Gastroesophageal sphincter (tissue), 4 donors: ENCODE measurements around the gene CD247. TPM values are rescaled to one million over a fixed set of nuclear protein-coding genes. Genes with fewer than 3 reads are reported as not detected.

ENCODE experiments used
- ATAC-seq: fragments of 150-250 bp; one replicate; pipeline ENCODE4 v1.9.1; 2016; ENCODE audit warnings: mild to moderate bottlenecking, moderate library complexity
- H3K27ac ChIP-seq, 4 donors: fragments of 200-600 bp; sonication (generic) in 3 of 4; 1 replicate in 3 of 4; 2 replicates in 1 of 4; pipeline ENCODE4 v1.5.1; 2016 to 2019
- H3K27me3 ChIP-seq: fragments of 200-600 bp; sonication (generic); one replicate; pipeline ENCODE4 v1.5.1; 2019
- H3K36me3 ChIP-seq, 2 donors: fragments of 200-600 bp; sonication (generic); one replicate each; pipeline ENCODE4 v1.5.1; 2019; ENCODE audit warnings: control low read depth in 1 of 2
- H3K4me1 ChIP-seq, 3 donors: fragments of 200-600 bp; sonication (generic); 1 replicate in 2 of 3; 2 replicates in 1 of 3; pipeline ENCODE4 v1.5.1; 2016 to 2019; ENCODE audit warnings: control low read depth in 2 of 3
- H3K4me3 ChIP-seq, 2 donors: fragments of 200-600 bp; sonication (generic); one replicate each; pipeline ENCODE4 v1.5.1; 2019; ENCODE audit warnings: mild to moderate bottlenecking in 1 of 2, moderate library complexity in 1 of 2
- H3K9me3 ChIP-seq, 3 donors: fragments of 200-600 bp; sonication (generic); one replicate each; pipeline ENCODE4 v1.5.1; 2017 to 2019; ENCODE audit warnings: control low read depth in 2 of 3
- EP300 ChIP-seq: sonication (generic); formaldehyde crosslinking; IDR thresholded peaks from one replicate; pipeline ENCODE4 v1.6.1; 2017; ENCODE audit warnings: antibody characterized with exemption, mild to moderate bottlenecking
- POLR2A ChIP-seq, 2 donors: fragments of 450-650 bp; IDR thresholded peaks; one replicate each; pipeline ENCODE4 v1.6.1; 2017; ENCODE audit warnings: antibody characterized with exemption in 2 of 2, mild to moderate bottlenecking in 2 of 2, moderate library complexity in 1 of 2
- POLR2AphosphoS5 ChIP-seq: sonication (generic); formaldehyde crosslinking; IDR thresholded peaks from one replicate; pipeline ENCODE4 v1.6.1; 2017; ENCODE audit warnings: antibody characterized with exemption
- WGBS, 2 donors: methylation state at CpG; one replicate each; pipeline ENCODE4 v1.1.5; 2018; ENCODE audit warnings: low coverage in 1 of 2; 5-methylcytosine and 5-hydroxymethylcytosine counted together
- total RNA-seq, 4 donors: library from RNA; depleted of rRNA; stranded (reverse); fragments of >200 nt; gene quantifications; one replicate each; pipeline ENCODE4 v1.1.0, GENCODE V29; 2016
- TF ChIP-seq, protein P1 (sequence below), 4 experiments: fragments of 200-600 bp in 2 of 4; fragments of 450-650 bp in 2 of 4; sonication (generic) in 1 of 4; IDR thresholded peaks; one replicate each; pipeline ENCODE4 v1.5.1; 2017 to 2019; ENCODE audit warnings: antibody characterized with exemption in 4 of 4, mild to moderate bottlenecking in 2 of 4, moderate library complexity in 2 of 4

Gene CD247
- total RNA-seq, 4 donors from 2014 or later = 0.31 to 1.3 (median 0.45) TPM; not detected in 1

DNA sequence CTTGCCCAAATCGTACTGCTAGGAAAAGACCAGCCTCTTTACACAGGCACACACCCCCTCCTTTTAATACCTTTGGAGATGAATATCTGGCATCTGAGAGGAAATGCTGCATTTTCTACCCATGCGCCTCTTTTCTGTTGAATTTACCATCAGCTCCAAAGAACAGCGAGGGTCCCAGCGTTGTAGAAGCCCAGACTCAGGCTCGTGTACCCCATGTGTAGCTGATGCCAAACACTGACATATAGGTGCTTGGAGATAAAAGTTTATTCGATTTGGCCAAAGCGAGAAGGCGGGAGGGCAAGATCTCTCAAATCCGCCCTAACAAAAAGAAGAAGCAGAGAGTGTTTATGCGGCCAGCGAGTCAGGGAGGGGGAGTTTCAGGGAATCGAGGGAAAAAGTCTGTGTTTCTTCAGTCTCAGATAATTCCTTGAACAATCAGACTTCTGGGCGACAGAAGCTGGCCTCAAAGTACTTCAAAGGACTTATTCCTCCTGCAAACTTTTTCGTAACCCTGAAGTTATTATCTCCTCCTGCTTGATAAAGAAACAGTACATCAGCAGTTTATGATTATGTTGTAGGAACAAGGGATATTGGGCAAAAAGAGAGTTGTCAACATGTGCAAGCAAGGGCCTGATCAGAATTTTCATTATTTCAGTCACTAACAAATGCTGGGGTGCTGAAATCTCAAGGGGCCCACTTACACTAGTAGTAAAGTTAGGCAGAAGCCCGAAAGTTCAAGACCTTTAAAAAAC lies 35.9 kb upstream of the CD247 start:
- H3K9me3 ChIP-seq = no peaks in the 10 kb centered on the region
- TF ChIP-seq EP300 (no peak), POLR2AphosphoS5 (no peak), POLR2A (IDR thresholded peaks at IDR 0.05) (no peak)
- TF ChIP-seq, protein P1, sequence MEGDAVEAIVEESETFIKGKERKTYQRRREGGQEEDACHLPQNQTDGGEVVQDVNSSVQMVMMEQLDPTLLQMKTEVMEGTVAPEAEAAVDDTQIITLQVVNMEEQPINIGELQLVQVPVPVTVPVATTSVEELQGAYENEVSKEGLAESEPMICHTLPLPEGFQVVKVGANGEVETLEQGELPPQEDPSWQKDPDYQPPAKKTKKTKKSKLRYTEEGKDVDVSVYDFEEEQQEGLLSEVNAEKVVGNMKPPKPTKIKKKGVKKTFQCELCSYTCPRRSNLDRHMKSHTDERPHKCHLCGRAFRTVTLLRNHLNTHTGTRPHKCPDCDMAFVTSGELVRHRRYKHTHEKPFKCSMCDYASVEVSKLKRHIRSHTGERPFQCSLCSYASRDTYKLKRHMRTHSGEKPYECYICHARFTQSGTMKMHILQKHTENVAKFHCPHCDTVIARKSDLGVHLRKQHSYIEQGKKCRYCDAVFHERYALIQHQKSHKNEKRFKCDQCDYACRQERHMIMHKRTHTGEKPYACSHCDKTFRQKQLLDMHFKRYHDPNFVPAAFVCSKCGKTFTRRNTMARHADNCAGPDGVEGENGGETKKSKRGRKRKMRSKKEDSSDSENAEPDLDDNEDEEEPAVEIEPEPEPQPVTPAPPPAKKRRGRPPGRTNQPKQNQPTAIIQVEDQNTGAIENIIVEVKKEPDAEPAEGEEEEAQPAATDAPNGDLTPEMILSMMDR (IDR thresholded peaks at IDR 0.05) = no peak
- H3K36me3 ChIP-seq = no peaks in the 10 kb centered on the region
- H3K4me3 ChIP-seq = peak overlapping the region; percentile 54 to 91
- 7 to 9% methylated on average over 14 to 15 of the region's 15 CpGs for WGBS, 2 donors
- peaks cover 0 to 61% (median 0%) of the 10 kb centered on the region in 3 donors for H3K4me1 ChIP-seq
- no peak for ATAC-seq
- peak overlapping the region; percentile 57 to 94 (median 90) for H3K27ac ChIP-seq
- H3K27me3 ChIP-seq = no peaks in the 10 kb centered on the region

DNA sequence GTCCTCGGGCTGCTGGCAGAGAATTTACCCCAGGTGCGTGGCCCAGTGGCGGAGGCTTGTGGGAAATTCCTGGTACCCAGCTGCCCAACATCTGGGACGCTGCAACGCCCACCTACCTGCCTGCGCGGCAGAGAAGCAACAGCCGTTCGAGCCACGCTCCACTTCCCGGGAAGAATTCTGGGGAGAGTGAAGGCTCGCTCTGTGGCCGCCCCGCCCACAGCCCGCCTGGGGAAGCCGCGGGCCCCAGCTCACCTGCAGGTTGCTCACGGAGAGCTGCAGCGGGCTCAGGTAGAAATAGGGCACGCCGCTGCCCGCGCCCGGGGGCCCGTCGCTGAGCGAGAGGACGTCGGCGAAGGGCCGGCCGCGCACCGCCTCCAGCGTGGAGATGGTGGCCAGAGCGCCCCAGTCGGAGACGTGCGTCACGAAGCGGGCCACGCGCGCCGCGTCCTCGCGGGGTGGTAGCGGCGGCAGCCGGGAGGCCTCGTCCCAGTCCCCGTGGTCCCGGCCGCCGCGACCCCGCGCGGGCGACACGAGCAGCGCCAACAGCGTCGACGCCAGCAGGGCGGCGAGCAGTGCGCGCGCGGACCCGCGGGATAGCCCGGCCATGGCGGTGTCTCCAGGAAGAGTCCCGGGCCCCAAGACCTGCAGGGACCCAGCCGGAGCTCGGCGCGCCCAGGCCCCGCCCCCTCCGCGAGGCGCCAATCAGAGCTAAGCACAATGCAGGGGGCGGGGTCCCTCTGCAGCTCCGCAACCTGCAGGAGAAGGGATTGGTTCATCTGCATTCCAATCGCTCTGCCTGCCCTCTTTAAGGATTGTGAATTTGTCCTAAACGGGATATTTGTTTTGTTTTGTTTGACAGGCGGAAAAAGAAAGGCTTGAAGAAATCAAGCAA lies 35.1 kb upstream of the CD247 start, which contains the start of gene CREG1:
TSS of gene CREG1 (minus strand) at position 627 of the 892 bp plus-strand sequence.
- H3K27ac ChIP-seq = peak within 1 kb of the TSS; percentile 57 to 94 (median 90)
- peak; percentile 99 for ATAC-seq
- peaks cover 0 to 70% (median 0%) of the 10 kb centered on the region in 3 donors for H3K4me1 ChIP-seq
- peak within 1 kb of the TSS; percentile 54 to 91 for H3K4me3 ChIP-seq
- no peaks in the 10 kb centered on the region for H3K9me3 ChIP-seq
- no peaks in the 10 kb centered on the region for H3K27me3 ChIP-seq
- TF ChIP-seq, protein P1 (IDR thresholded peaks at IDR 0.05) = peak in 1 of 4 experiments; percentile 19
- no peak for TF ChIP-seq EP300
- peak; percentile 90 to 94 for TF ChIP-seq POLR2A (IDR thresholded peaks at IDR 0.05)
- TF ChIP-seq POLR2AphosphoS5 = peak; percentile 79
- H3K36me3 ChIP-seq = no peaks in the 10 kb centered on the region
- 0 to 3% methylated on average over 7 to 8 of the region's 90 CpGs for WGBS, 2 donors

DNA sequence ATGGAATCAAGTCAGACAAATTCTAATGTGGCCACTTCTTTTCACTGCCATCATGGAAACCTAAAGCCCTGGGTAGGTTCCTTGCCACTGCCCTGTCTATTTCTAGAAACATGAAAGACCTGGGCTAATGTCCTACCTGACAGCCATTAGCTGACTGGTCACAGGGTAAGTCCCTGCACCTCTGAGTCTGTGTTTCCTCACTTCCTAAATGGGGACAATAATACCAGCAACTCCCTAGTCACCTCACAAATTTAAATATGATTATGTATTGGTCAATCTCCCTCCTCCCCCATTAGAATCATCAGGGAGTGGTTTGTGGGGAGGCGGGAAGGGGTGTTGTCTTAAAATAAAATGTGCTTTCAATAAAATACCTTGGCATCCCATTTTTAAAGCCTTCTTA lies 33.0 kb upstream of the CD247 start:
- Histone ChIP-seq H3K27ac (no peak overlapping the region), H3K9me3 (no peaks in the 10 kb centered on the region), H3K4me1 (peaks cover 0 to 78% (median 0%) of the 10 kb centered on the region in 3 donors), H3K27me3 (no peaks in the 10 kb centered on the region), H3K4me3 (peak overlapping the region in 1 of 2 donors; percentile 91), H3K36me3 (peaks cover 0 to 16% of the 10 kb centered on the region in 2 donors)
- ATAC-seq = no peak
- WGBS, 2 donors = 43% methylated on average over 1 of the region's 1 CpG; no CpG with 5 or more reads in 1 of the 2 donors
- TF ChIP-seq POLR2AphosphoS5 = no peak
- no peak for TF ChIP-seq EP300
- TF ChIP-seq POLR2A (IDR thresholded peaks at IDR 0.05) = no peak
- TF ChIP-seq, protein P1 (IDR thresholded peaks at IDR 0.05) = no peak

DNA sequence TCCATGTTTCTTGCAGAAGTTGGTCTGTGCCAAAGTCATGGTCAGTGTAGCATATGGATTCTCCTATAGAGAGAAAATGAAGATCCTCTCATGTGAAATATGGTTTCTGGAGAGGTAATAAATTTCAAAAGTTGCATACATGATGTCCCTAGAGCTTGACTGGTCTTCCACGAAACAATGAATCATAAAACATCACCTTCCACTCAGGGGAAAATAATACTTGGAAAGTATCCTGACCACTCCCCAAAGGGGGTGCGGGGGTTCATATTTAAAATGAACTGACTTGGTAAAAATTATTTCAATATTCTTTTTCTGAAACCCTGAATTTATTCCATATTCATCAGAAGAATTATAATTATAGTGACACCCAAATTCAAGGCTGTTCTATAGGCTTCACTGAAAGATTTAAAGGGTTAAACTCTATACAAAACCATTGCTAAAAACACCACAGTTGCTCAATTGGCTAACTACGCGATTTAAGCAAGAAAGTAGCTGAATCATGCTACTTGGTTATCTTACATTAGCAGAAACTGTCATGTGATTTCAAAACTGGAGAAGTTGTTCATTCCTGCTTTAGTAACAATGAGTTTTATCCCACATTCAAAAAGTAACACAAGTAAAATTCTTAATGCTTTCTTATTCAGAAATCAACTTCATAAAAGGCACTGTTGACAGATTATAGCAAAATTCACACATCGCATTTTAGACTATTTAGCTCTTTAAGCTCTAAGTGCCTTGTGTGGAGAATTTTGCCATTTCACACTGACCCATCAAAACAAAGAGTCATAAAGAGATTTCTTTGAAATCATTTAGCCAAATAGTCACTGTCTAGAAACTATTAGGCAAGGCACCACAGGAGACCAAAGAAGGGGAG lies 30.0 kb upstream of the CD247 start:
- ATAC-seq = peak; percentile 49
- no peak overlapping the region for H3K4me3 ChIP-seq
- 51 to 58% methylated on average over 4 to 5 of the region's 5 CpGs for WGBS, 2 donors

More for the DNA sequence above, 30.0 kb upstream of the CD247 start:
- TF ChIP-seq EP300 = no peak
- TF ChIP-seq POLR2AphosphoS5 = peak; percentile 45
- TF ChIP-seq, protein P1 (IDR thresholded peaks at IDR 0.05) = no peak
- no peak for TF ChIP-seq POLR2A (IDR thresholded peaks at IDR 0.05)
- no peaks in the 10 kb centered on the region for H3K9me3 ChIP-seq
- peaks cover 0 to 46% of the 10 kb centered on the region in 2 donors for H3K36me3 ChIP-seq
- peak overlapping the region; percentile 44 to 64 (median 54) for H3K27ac ChIP-seq
- H3K4me1 ChIP-seq = peaks cover 0 to 59% (median 0%) of the 10 kb centered on the region in 3 donors
- no peaks in the 10 kb centered on the region for H3K27me3 ChIP-seq
